Activated CD8-positive, alpha-beta T cell treated with anti-CD3 and anti-CD28 coated beads for 36 hours (primary cell): ENCODE measurements around the gene DHRSX. TPM values are rescaled to one million over a fixed set of nuclear protein-coding genes. Genes with fewer than 3 reads are reported as not detected.

Source experiments
- ATAC-seq: fragments of 200-7000 bp; cut with Tn5 transposase; one replicate; pipeline ENCODE4 v1.10.0; 2021; ENCODE audit warnings: mild to moderate bottlenecking, moderate library complexity
- CTCF ChIA-PET: fragments of 350-600 bp; sonication (Branson Sonifier 250); formaldehyde crosslinking; loops from one replicate; lab custom pipeline; 2021; ENCODE audit warnings: antibody characterized with exemption; lab: Charles Lee
- POLR2A ChIA-PET: fragments of 350-600 bp; sonication (Branson Sonifier 250); formaldehyde crosslinking; loops from one replicate; lab custom pipeline; 2021; ENCODE audit warnings: antibody characterized with exemption; lab: Charles Lee
- DNase-seq: peaks from one replicate; pipeline ENCODE4 v3.0.0-alpha.2; 2020
- H3K27ac Mint-ChIP-seq: one replicate; pipeline ENCODE4 v1.8.0; 2021; ENCODE audit warnings: mild to moderate bottlenecking, mixed read lengths
- H3K27me3 Mint-ChIP-seq: one replicate; pipeline ENCODE4 v1.8.0; 2021; ENCODE audit warnings: mixed read lengths
- H3K36me3 Mint-ChIP-seq: one replicate; pipeline ENCODE4 v1.8.0; 2021; ENCODE audit warnings: low read depth, mixed read lengths
- H3K4me1 Mint-ChIP-seq: one replicate; pipeline ENCODE4 v1.8.0; 2021; ENCODE audit warnings: low read depth, mixed read lengths
- H3K4me3 Mint-ChIP-seq: one replicate; pipeline ENCODE4 v1.8.0; 2021; ENCODE audit warnings: mild to moderate bottlenecking, moderate library complexity, mixed read lengths
- H3K9me3 Mint-ChIP-seq: one replicate; pipeline ENCODE4 v1.8.0; 2021; ENCODE audit warnings: mixed read lengths
- intact Hi-C: fragments of 100-400 bp; cut with micrococcal nuclease; formaldehyde crosslinking; loops from one replicate; pipeline ENCODE4 v1.10.0; 2022
- total RNA-seq, 2 experiments: library from RNA; stranded (reverse); gene quantifications; one replicate each; pipeline ENCODE4 v1.2.3, GENCODE V29; 2021
- TF ChIP-seq, protein P1 (sequence below): fragments of 200-600 bp; IDR thresholded peaks from one replicate; pipeline ENCODE4 v1.8.0; 2022; ENCODE audit warnings: antibody characterized with exemption, mild to moderate bottlenecking

DHRSX gene
- total RNA-seq, 2 experiments from 2014 or later: 19.7 to 22.0 TPM

GRCh38 chrX:2230457-2230856 is 270.3 kb downstream of the DHRSX start:
- intact Hi-C loops: no loop called here
- H3K4me1 Mint-ChIP-seq: peaks cover 4% of the 10 kb centered on the region
- ChIA-PET POLR2A (no interaction called here), CTCF (no interaction called here)
- no peak overlapping the region for H3K4me3 Mint-ChIP-seq
- H3K36me3 Mint-ChIP-seq: peaks cover 27% of the 10 kb centered on the region
- DNase-seq (no peak), ATAC-seq (no peak)
- H3K27ac Mint-ChIP-seq: no peak overlapping the region
- peaks cover 27% of the 10 kb centered on the region for H3K9me3 Mint-ChIP-seq
- TF ChIP-seq, protein P1, sequence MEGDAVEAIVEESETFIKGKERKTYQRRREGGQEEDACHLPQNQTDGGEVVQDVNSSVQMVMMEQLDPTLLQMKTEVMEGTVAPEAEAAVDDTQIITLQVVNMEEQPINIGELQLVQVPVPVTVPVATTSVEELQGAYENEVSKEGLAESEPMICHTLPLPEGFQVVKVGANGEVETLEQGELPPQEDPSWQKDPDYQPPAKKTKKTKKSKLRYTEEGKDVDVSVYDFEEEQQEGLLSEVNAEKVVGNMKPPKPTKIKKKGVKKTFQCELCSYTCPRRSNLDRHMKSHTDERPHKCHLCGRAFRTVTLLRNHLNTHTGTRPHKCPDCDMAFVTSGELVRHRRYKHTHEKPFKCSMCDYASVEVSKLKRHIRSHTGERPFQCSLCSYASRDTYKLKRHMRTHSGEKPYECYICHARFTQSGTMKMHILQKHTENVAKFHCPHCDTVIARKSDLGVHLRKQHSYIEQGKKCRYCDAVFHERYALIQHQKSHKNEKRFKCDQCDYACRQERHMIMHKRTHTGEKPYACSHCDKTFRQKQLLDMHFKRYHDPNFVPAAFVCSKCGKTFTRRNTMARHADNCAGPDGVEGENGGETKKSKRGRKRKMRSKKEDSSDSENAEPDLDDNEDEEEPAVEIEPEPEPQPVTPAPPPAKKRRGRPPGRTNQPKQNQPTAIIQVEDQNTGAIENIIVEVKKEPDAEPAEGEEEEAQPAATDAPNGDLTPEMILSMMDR: no peak
- no peaks in the 10 kb centered on the region for H3K27me3 Mint-ChIP-seq

- ATAC-seq (no peak), DNase-seq (no peak)
- Mint-ChIP-seq H3K36me3 (peaks cover 41% of the 10 kb centered on the region), H3K4me3 (no peak overlapping the region), H3K9me3 (peaks cover 39% of the 10 kb centered on the region), H3K27me3 (no peaks in the 10 kb centered on the region), H3K4me1 (no peaks in the 10 kb centered on the region), H3K27ac (no peak overlapping the region)
- TF ChIP-seq, protein P1: no peak
- intact Hi-C loops: no loop called here
- ChIA-PET POLR2A (no interaction called here), CTCF (no interaction called here)
These were observed 272.2 kb downstream of the DHRSX start for GRCh38 chrX:2228536-2228935.

DNA sequence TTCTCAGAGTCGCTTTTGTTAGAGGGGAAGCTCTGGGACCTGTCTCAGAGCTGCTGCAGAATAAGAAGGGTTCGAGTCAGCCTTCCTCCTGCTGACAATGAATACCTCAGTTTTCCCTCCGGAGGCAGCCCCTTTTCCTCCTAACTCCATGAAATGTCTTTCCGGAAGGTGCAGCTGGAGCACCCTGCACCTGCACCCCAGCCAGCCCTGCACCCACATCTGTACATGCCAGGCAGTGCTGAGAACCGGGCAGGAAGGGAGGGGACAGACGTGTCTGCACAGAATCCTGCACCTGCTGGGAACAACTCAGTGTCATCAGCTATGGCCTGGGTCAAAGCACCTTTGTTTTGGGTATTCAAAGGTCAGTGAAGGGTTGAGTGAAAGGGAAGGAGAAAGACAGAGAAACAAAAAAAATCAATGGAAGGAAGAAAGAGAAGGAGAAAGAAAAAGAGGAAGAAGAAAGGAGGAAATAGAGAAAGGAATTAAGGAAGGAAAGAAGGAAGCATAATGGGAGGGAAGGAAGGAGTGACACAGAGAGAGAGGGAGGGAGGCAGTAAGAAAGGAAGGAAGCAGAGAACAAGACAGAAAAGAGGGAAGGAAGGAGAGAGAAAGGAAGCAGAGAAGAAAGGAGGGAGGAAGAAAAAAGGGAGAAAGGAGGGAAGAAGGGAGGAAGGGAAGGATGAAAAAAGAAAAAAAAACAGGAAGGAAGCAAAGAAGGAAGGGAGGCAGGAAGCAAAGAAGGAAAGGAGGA is 273.7 kb downstream of the DHRSX start:
- Mint-ChIP-seq H3K27me3 (no peaks in the 10 kb centered on the region), H3K27ac (no peak overlapping the region), H3K36me3 (peaks cover 54% of the 10 kb centered on the region), H3K9me3 (peaks cover 51% of the 10 kb centered on the region), H3K4me1 (no peaks in the 10 kb centered on the region), H3K4me3 (no peak overlapping the region)
- ChIA-PET CTCF (no interaction called here), POLR2A (no interaction called here)
- intact Hi-C loops: no loop called here
- ATAC-seq: no peak
- DNase-seq: no peak
- TF ChIP-seq, protein P1: no peak

- Mint-ChIP-seq H3K27me3 (no peaks in the 10 kb centered on the region), H3K4me3 (no peak overlapping the region), H3K36me3 (peaks cover 58% of the 10 kb centered on the region), H3K9me3 (peaks cover 53% of the 10 kb centered on the region), H3K27ac (no peak overlapping the region), H3K4me1 (no peaks in the 10 kb centered on the region)
- DNase-seq (no peak), ATAC-seq (no peak)
- CTCF ChIA-PET: no interaction called here
- intact Hi-C loops: no loop called here
- TF ChIP-seq, protein P1: no peak
- POLR2A ChIA-PET: no interaction called here
These were observed 274.6 kb downstream of the DHRSX start for GRCh38 chrX:2226182-2226581.

DNA sequence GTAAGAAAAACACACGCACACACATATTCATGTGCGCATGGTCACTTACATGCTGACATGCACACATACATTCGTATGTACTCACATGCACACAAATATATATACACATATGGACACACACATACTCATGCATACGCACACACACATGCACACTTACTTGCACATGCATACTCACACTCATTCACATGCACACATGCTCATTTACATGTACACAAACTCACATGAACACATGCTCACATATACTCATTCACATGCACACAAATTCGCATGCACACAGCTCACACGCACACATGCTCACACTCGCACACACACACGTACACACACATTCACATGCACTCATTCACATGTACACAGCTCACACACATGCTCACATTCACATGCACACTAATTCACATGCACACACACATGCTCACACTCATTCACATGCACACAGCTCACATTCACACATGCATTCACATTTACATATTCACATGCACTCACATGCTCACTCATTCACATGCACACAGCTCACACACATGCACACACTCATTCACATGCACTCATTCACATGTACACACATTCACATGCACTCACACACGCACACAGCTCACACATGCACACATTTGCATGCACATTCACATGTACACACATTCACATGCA is 276.1 kb downstream of the DHRSX start:
- CTCF ChIA-PET: no interaction called here
- no peak for DNase-seq
- H3K9me3 Mint-ChIP-seq: peaks cover 58% of the 10 kb centered on the region
- H3K36me3 Mint-ChIP-seq: peaks cover 62% of the 10 kb centered on the region
- no peak for ATAC-seq
- intact Hi-C loops: no loop called here
- POLR2A ChIA-PET: no interaction called here
- no peaks in the 10 kb centered on the region for H3K4me1 Mint-ChIP-seq
- TF ChIP-seq, protein P1: no peak
- H3K4me3 Mint-ChIP-seq: no peak overlapping the region
- H3K27me3 Mint-ChIP-seq: no peaks in the 10 kb centered on the region
- no peak overlapping the region for H3K27ac Mint-ChIP-seq
